Fibroblast of lung (primary cell): ENCODE results near the gene SSR2. TPM values are rescaled to one million over a fixed set of nuclear protein-coding genes. Genes with fewer than 3 reads are reported as not detected.

Experiments used
- DNase-seq, 2 donors: peaks; one replicate each; pipeline versions ENCODE4 v3.0.0 to v3.0.0-alpha.2; 2010; ENCODE audit warnings: low read depth in 2 of 2
- H2AFZ ChIP-seq: 2 replicates; pipeline ENCODE4 v1.5.1; 2012; ENCODE audit warnings: low read length, control low read depth, inconsistent platforms
- H3K27ac ChIP-seq: 2 replicates; pipeline ENCODE4 v1.5.1; 2011; ENCODE audit warnings: low read length, control low read depth; ENCODE audit not compliant: insufficient read depth
- H3K27me3 ChIP-seq: 2 replicates; pipeline ENCODE4 v1.5.1; 2011; ENCODE audit warnings: mild to moderate bottlenecking, low read length; ENCODE audit not compliant: control insufficient read depth, insufficient read depth
- H3K36me3 ChIP-seq: 2 replicates; pipeline ENCODE4 v1.5.1; 2011; ENCODE audit warnings: low read length; ENCODE audit not compliant: control insufficient read depth, insufficient read depth
- H3K4me1 ChIP-seq: 2 replicates; pipeline ENCODE4 v1.5.1; 2011; ENCODE audit warnings: low read length; ENCODE audit not compliant: control insufficient read depth, insufficient read depth; ENCODE audit errors: extremely low read depth
- H3K4me2 ChIP-seq: 2 replicates; pipeline ENCODE4 v1.5.1; 2011; ENCODE audit warnings: low read length, control low read depth; ENCODE audit not compliant: insufficient read depth; ENCODE audit errors: extremely low read depth
- H3K4me3 ChIP-seq, 4 experiments: fragments of 200-600 bp in 1 of 4; sonication (generic) in 1 of 4; replicated peaks in 1 of 4; 2 replicates each; pipeline ENCODE4 v1.5.1; 2011 to 2016; ENCODE audit warnings: low read length in 4 of 4, low read depth in 3 of 4, mild to moderate bottlenecking in 3 of 4, control low read depth in 2 of 4, inconsistent platforms in 1 of 4, mixed read lengths in 1 of 4; ENCODE audit not compliant: insufficient read depth in 1 of 4; ENCODE audit errors: control extremely low read depth in 1 of 4
- H3K79me2 ChIP-seq: 2 replicates; pipeline ENCODE4 v1.5.1; 2012; ENCODE audit warnings: mild to moderate bottlenecking, low read length, inconsistent platforms; ENCODE audit not compliant: control insufficient read depth, insufficient read depth
- H3K9ac ChIP-seq: 2 replicates; pipeline ENCODE4 v1.5.1; 2011; ENCODE audit warnings: mild to moderate bottlenecking, low read length, control low read depth; ENCODE audit not compliant: insufficient read depth
- H3K9me3 ChIP-seq: 2 replicates; pipeline ENCODE4 v1.5.1; 2012; ENCODE audit warnings: low read depth, low read length; ENCODE audit not compliant: control insufficient read depth, insufficient read depth
- H4K20me1 ChIP-seq: 2 replicates; pipeline ENCODE4 v1.5.1; 2011; ENCODE audit warnings: low read length; ENCODE audit not compliant: control insufficient read depth, insufficient read depth; ENCODE audit errors: extremely low read depth
- EZH2 ChIP-seq: IDR thresholded peaks from 2 replicates; pipeline ENCODE4 v1.5.1; 2012; ENCODE audit warnings: low read length, control low read depth, mild to moderate bottlenecking; ENCODE audit errors: missing control alignments
- polyA minus RNA-seq: library from RNA; depleted of rRNA, polyadenylated mRNA; stranded (reverse); fragments of >200 nt; gene quantifications from 2 replicates; pipeline ENCODE4 v1.2.3, GENCODE V29; 2011; ENCODE audit warnings: low replicate concordance
- polyA plus RNA-seq, 2 donors: library from polyadenylated mRNA; depleted of rRNA in 1 of 2; stranded (reverse) in 1 of 2; unstranded in 1 of 2; fragments of >200 nt; gene quantifications; 2 replicates each; pipeline ENCODE4 v1.2.1, GENCODE V29; 2011 to 2012; ENCODE audit warnings: missing spikeins in 1 of 2
- total RNA-seq: library from RNA; depleted of rRNA; stranded (reverse); fragments of >200 nt; gene quantifications from 2 replicates; pipeline ENCODE4 v1.2.1, GENCODE V29; 2014
- TF ChIP-seq, protein P1 (sequence below), 2 donors: IDR thresholded peaks in 1 of 2; conservative IDR thresholded peaks in 1 of 2; 1 replicate in 1 of 2; 2 replicates in 1 of 2; pipeline ENCODE4 v1.5.1; 2011 to 2012; ENCODE audit warnings: low read length in 2 of 2, control low read depth in 1 of 2, inconsistent platforms in 1 of 2, low read depth in 1 of 2, mild to moderate bottlenecking in 1 of 2

The SSR2 gene
- 304 and 455 TPM in 2 replicates for total RNA-seq
- 673 and 941 TPM in 2 replicates for polyA plus RNA-seq
- 321 and 394 TPM in 2 replicates for polyA plus RNA-seq (2012)
- polyA minus RNA-seq: 781 and 908 TPM in 2 replicates

DNA sequence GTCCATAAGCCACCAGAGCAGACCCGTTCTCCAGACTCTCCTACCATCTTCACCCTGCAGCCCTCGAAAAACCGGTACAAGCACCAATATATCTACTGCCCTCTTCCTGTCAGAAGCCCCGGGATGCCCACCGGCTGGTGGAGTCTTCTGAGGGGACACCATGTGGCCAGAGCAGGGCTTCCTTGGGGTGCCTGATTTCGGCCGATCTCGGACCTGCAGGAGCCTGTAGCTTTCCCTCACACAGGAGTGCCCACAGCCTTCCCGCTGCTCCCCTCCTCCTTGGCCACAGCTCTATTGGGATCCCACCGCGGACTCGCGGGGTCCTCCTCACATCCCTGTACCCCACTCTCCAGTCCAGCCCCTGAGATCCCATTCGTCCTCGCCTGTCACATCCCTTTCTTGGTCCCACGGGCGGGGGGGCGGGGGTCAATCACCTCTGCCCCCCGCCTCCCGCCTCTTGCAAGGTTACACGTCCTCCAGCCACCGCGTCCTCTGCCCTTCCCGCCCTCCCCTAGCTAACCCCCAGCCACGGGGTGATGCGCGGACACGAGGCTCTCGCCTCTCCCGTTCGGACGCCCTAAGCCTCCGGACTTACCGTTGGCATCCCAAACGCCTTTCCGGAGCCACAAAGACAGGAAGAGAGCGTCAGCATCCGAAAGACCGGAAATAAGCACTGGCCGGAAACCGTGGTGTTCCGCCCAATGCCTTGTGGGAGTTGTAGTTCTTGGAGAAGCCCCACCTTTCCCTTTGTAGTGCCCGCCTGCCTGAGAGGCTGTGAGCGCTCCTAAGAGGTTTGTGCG, at the start of gene SSR2:
SSR2 (minus strand) TSS at position 659 of the 800 bp plus-strand sequence. CDS start 784 bp downstream, outside the sequence.
- peak within 1 kb of the TSS; percentile 73 for H3K9ac ChIP-seq
- no peaks in the 10 kb centered on the region for H3K9me3 ChIP-seq
- H2AFZ ChIP-seq: peak within 1 kb of the TSS; percentile 54
- H3K4me1 ChIP-seq: no peaks in the 10 kb centered on the region
- peaks cover 28% of the 10 kb centered on the region for H3K79me2 ChIP-seq
- peak within 1 kb of the TSS; percentile 66 for H3K27ac ChIP-seq
- no peak for TF ChIP-seq EZH2
- TF ChIP-seq, protein P1, sequence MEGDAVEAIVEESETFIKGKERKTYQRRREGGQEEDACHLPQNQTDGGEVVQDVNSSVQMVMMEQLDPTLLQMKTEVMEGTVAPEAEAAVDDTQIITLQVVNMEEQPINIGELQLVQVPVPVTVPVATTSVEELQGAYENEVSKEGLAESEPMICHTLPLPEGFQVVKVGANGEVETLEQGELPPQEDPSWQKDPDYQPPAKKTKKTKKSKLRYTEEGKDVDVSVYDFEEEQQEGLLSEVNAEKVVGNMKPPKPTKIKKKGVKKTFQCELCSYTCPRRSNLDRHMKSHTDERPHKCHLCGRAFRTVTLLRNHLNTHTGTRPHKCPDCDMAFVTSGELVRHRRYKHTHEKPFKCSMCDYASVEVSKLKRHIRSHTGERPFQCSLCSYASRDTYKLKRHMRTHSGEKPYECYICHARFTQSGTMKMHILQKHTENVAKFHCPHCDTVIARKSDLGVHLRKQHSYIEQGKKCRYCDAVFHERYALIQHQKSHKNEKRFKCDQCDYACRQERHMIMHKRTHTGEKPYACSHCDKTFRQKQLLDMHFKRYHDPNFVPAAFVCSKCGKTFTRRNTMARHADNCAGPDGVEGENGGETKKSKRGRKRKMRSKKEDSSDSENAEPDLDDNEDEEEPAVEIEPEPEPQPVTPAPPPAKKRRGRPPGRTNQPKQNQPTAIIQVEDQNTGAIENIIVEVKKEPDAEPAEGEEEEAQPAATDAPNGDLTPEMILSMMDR (conservative IDR thresholded peaks at IDR 0.05 in 1 of 2, IDR thresholded peaks at IDR 0.05 in 1 of 2; ENCODE audit: low read depth in 1 of 2, low read length in 2 of 2): no peak
- H3K27me3 ChIP-seq: no peaks in the 10 kb centered on the region
- H4K20me1 ChIP-seq: no peaks in the 10 kb centered on the region
- DNase-seq: peak; percentile 91 to 92
- peaks cover 7% of the 10 kb centered on the region for H3K36me3 ChIP-seq
- peak within 1 kb of the TSS; percentile 82 for H3K4me2 ChIP-seq
- peak within 1 kb of the TSS; percentile 69 to 86 (median 84) for H3K4me3 ChIP-seq

DNA sequence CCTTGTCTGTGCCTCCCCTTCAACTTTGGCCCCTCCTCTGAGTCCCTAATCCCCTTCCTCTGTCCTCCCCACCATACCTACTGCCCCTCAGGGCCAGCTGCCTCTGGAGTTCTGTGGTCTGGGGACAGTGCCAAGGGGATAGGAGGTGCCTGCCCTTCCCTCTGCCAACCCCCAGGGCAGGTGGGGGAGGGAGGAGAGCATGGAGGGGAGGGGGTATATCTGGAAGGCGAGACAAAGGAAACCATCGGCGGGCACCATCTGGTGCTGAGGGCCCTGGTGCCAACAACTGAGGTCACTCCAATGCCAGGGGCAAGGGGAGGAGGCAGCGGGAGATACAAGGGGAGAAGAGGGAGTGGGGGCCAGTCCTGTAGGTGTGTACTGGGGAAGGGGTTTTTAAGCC, 49.8 kb upstream of the SSR2 start:
- no peak overlapping the region for H2AFZ ChIP-seq
- DNase-seq: no peak

More for the DNA sequence above, 49.8 kb upstream of the SSR2 start:
- no peaks in the 10 kb centered on the region for H3K4me1 ChIP-seq
- H3K27me3 ChIP-seq: no peaks in the 10 kb centered on the region
- H3K4me3 ChIP-seq: no peak overlapping the region
- no peak overlapping the region for H3K27ac ChIP-seq
- H3K79me2 ChIP-seq: no peaks in the 10 kb centered on the region
- H4K20me1 ChIP-seq: no peaks in the 10 kb centered on the region
- no peak overlapping the region for H3K9ac ChIP-seq
- H3K9me3 ChIP-seq: no peaks in the 10 kb centered on the region
- no peaks in the 10 kb centered on the region for H3K36me3 ChIP-seq
- TF ChIP-seq, protein P1 (conservative IDR thresholded peaks at IDR 0.05 in 1 of 2, IDR thresholded peaks at IDR 0.05 in 1 of 2; ENCODE audit: low read depth in 1 of 2, low read length in 2 of 2): no peak
- no peak for TF ChIP-seq EZH2
- no peak overlapping the region for H3K4me2 ChIP-seq
